Astrocyte (in vitro differentiated cells and primary cell): Measurements from ENCODE around the gene SGCE.

ENCODE experiments used
- EZH2 ChIP-seq: IDR thresholded peaks from 2 replicates; pipeline ENCODE4 v1.6.1; 2012; ENCODE audit warnings: mild to moderate bottlenecking, low read length, inconsistent platforms; ENCODE audit not compliant: insufficient read depth
- TF ChIP-seq, protein P1 (sequence below): IDR thresholded peaks from 2 replicates; pipeline ENCODE4 v1.5.1; 2011; ENCODE audit warnings: low read depth, mild to moderate bottlenecking, inconsistent platforms, low read length, moderate library complexity; ENCODE audit not compliant: insufficient read depth

DNA sequence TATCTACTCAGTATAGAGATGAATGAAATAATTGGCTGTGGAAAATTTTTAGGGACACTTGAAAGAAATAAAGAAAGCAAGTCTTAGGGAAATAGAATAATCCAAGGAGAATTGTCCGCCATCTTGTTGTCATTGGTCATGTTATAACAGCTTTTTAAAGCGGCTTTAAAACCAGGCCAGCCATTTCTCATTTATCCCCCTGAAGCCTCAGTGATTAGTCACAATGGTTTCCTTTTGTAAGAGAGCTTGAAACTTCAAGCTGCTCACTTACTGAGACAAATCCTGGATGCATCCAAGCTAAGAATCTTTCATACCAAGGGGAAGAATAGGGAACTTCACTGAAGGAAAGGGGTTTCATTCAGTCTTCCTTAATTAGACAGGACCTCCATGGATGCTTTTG is 67.9 kb downstream of the SGCE start:
- TF ChIP-seq, protein P1, sequence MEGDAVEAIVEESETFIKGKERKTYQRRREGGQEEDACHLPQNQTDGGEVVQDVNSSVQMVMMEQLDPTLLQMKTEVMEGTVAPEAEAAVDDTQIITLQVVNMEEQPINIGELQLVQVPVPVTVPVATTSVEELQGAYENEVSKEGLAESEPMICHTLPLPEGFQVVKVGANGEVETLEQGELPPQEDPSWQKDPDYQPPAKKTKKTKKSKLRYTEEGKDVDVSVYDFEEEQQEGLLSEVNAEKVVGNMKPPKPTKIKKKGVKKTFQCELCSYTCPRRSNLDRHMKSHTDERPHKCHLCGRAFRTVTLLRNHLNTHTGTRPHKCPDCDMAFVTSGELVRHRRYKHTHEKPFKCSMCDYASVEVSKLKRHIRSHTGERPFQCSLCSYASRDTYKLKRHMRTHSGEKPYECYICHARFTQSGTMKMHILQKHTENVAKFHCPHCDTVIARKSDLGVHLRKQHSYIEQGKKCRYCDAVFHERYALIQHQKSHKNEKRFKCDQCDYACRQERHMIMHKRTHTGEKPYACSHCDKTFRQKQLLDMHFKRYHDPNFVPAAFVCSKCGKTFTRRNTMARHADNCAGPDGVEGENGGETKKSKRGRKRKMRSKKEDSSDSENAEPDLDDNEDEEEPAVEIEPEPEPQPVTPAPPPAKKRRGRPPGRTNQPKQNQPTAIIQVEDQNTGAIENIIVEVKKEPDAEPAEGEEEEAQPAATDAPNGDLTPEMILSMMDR = no peak
- no peak for TF ChIP-seq EZH2
